B cell (primary cell): ENCODE results near the gene ABCA6. TPM values are rescaled to one million over a fixed set of nuclear protein-coding genes. Genes with fewer than 3 reads are reported as not detected.

Experiments used
- ATAC-seq: fragments of 200-7000 bp; cut with Tn5 transposase; one replicate; pipeline ENCODE4 v1.10.0; 2021; ENCODE audit warnings: low read depth, mild to moderate bottlenecking, moderate number of reproducible peaks, moderate library complexity
- CTCF ChIA-PET: fragments of 350-600 bp; sonication (Branson Sonifier 250); formaldehyde crosslinking; loops from one replicate; lab custom pipeline; 2021; ENCODE audit warnings: antibody characterized with exemption, inconsistent platforms; lab: Charles Lee
- POLR2A ChIA-PET: fragments of 350-600 bp; sonication (Branson Sonifier 250); formaldehyde crosslinking; loops from one replicate; lab custom pipeline; 2021; ENCODE audit warnings: antibody characterized with exemption; lab: Charles Lee
- DNase-seq: peaks from one replicate; pipeline ENCODE4 v3.0.0; 2013
- H2AFZ ChIP-seq: 2 replicates; pipeline ENCODE4 v1.6.1; 2012; ENCODE audit warnings: mild to moderate bottlenecking, low read depth, low read length; ENCODE audit not compliant: insufficient read depth, poor library complexity, severe bottlenecking
- H3K27ac ChIP-seq, 2 donors: 1 replicate in 1 of 2; 2 replicates in 1 of 2; pipeline ENCODE4 v1.5.1; 2012 to 2013; ENCODE audit warnings: low read length in 2 of 2, mild to moderate bottlenecking in 2 of 2, moderate library complexity in 1 of 2
- H3K27me3 ChIP-seq, 4 experiments: fragments of 200-600 bp in 1 of 4; sonication (generic) in 1 of 4; replicated peaks in 1 of 4; 1 replicate in 2 of 4; 2 replicates in 2 of 4; pipeline versions ENCODE4 v1.6.1 to v1.7.0; 2013 to 2016; ENCODE audit warnings: low read length in 3 of 4, mild to moderate bottlenecking in 2 of 4, mixed read lengths in 1 of 4, moderate library complexity in 1 of 4; ENCODE audit not compliant: insufficient read depth in 4 of 4, control insufficient read depth in 3 of 4; ENCODE audit errors: control extremely low read depth in 1 of 4
- H3K36me3 ChIP-seq, 2 experiments: replicated peaks in 1 of 2; 1 replicate in 1 of 2; 2 replicates in 1 of 2; pipeline versions ENCODE4 v1.6.1 to v1.7.1; 2013; ENCODE audit warnings: low read length in 1 of 2; ENCODE audit not compliant: insufficient read depth in 2 of 2, control insufficient read depth in 1 of 2; ENCODE audit errors: control extremely low read depth in 1 of 2, extremely low read depth in 1 of 2
- H3K4me1 ChIP-seq, 2 donors: fragments of 200-600 bp in 1 of 2; sonication (generic) in 1 of 2; 1 replicate in 1 of 2; 2 replicates in 1 of 2; pipeline versions ENCODE4 v1.5.1 to v1.6.1; 2013 to 2017; ENCODE audit warnings: low read length in 2 of 2; ENCODE audit not compliant: control insufficient read depth in 2 of 2, insufficient read depth in 2 of 2
- H3K4me2 ChIP-seq: replicated peaks from 2 replicates; pipeline ENCODE3; 2012; ENCODE audit warnings: mild to moderate bottlenecking, low read depth, low read length; ENCODE audit not compliant: poor library complexity, severe bottlenecking
- H3K4me3 ChIP-seq, 5 experiments: fragments of 200-600 bp in 1 of 5; sonication (generic) in 1 of 5; 1 replicate in 3 of 5; 2 replicates in 2 of 5; pipeline versions ENCODE4 v1.5.1 to v1.7.0; 2011 to 2016; ENCODE audit warnings: low read length in 4 of 5, mild to moderate bottlenecking in 4 of 5, low read depth in 2 of 5, control low read depth in 1 of 5, moderate library complexity in 1 of 5; ENCODE audit not compliant: insufficient read depth in 1 of 5; ENCODE audit errors: control extremely low read depth in 1 of 5, extremely low read depth in 1 of 5
- H3K79me2 ChIP-seq: fragments of 200-600 bp; sonication (generic); one replicate; pipeline ENCODE4 v1.6.0; 2016; ENCODE audit warnings: low read length; ENCODE audit not compliant: control insufficient read depth, insufficient read depth
- H3K9ac ChIP-seq: fragments of 200-600 bp; sonication (generic); 2 replicates; pipeline ENCODE4 v1.6.1; 2017; ENCODE audit warnings: mild to moderate bottlenecking, low read length, moderate library complexity
- H3K9me3 ChIP-seq, 3 donors: one replicate each; pipeline versions ENCODE4 v1.6.1 to v1.7.1; 2013; ENCODE audit warnings: low read length in 2 of 3; ENCODE audit not compliant: control insufficient read depth in 2 of 3, insufficient read depth in 1 of 3; ENCODE audit errors: control extremely low read depth in 1 of 3
- H4K20me1 ChIP-seq: 2 replicates; pipeline ENCODE4 v1.6.0; 2012; ENCODE audit warnings: mild to moderate bottlenecking, low read length; ENCODE audit not compliant: insufficient read depth, control insufficient read depth, poor library complexity, severe bottlenecking
- H3K27ac Mint-ChIP-seq: one replicate; pipeline ENCODE4 v1.8.0; 2021; ENCODE audit warnings: mixed read lengths
- H3K27me3 Mint-ChIP-seq: one replicate; pipeline ENCODE4 v1.8.0; 2021; ENCODE audit warnings: mixed read lengths
- H3K4me1 Mint-ChIP-seq: one replicate; pipeline ENCODE4 v1.8.0; 2021; ENCODE audit warnings: mixed read lengths
- H3K4me3 Mint-ChIP-seq: one replicate; pipeline ENCODE4 v1.8.0; 2021; ENCODE audit warnings: mixed read lengths
- H3K9me3 Mint-ChIP-seq: one replicate; pipeline ENCODE4 v1.8.0; 2022; ENCODE audit warnings: mixed read lengths; ENCODE audit not compliant: insufficient read depth
- EZH2 ChIP-seq: IDR thresholded peaks from 2 replicates; pipeline ENCODE4 v1.6.1; 2012; ENCODE audit warnings: borderline replicate concordance, low read depth, mild to moderate bottlenecking, moderate library complexity, low read length; ENCODE audit not compliant: insufficient read depth, poor library complexity, severe bottlenecking
- WGBS: methylation state at CpG from one replicate; pipeline ENCODE4 v1.1.5; 2013; ENCODE audit warnings: missing lambda C conversion rate; ENCODE audit not compliant: insufficient coverage; 5-methylcytosine and 5-hydroxymethylcytosine counted together
- intact Hi-C: fragments of 100-400 bp; cut with micrococcal nuclease; formaldehyde crosslinking; loops from one replicate; pipeline ENCODE4 v1.10.0; 2022
- polyA plus RNA-seq: library from polyadenylated mRNA; depleted of rRNA; stranded (reverse); fragments of >200 nt; gene quantifications from 2 replicates; pipeline ENCODE4 v1.2.3, GENCODE V29; 2012
- total RNA-seq, 2 donors: library from RNA; stranded (reverse); fragments of 120-200 nt in 1 of 2; gene quantifications; 1 replicate in 1 of 2; 2 replicates in 1 of 2; pipeline versions ENCODE4 v1.2.3 to v1.2.4, GENCODE V29; 2013 to 2022
- TF ChIP-seq, protein P1 (sequence below): fragments of 200-600 bp; IDR thresholded peaks from one replicate; pipeline ENCODE4 v1.8.0; 2022; ENCODE audit warnings: antibody characterized with exemption, mild to moderate bottlenecking

The ABCA6 gene
- total and polyA plus RNA-seq, 2 donors (not counting 1 experiment from before 2014, with no cell fraction given) = 0.18 to 1.4 TPM

GRCh38 chr17:69047368-69048263, 94.1 kb downstream of the ABCA6 start:
- no peak overlapping the region for H3K27ac ChIP-seq
- Mint-ChIP-seq H3K4me1 (no peaks in the 10 kb centered on the region), H3K9me3 (no peaks in the 10 kb centered on the region), H3K4me3 (no peak overlapping the region), H3K27me3 (no peaks in the 10 kb centered on the region), H3K27ac (no peak overlapping the region)
- ATAC-seq = no peak
- WGBS = 52% methylated on average over 2 of the region's 3 CpGs
- H3K4me2 ChIP-seq = no peak overlapping the region
- no peak for DNase-seq
- no peaks in the 10 kb centered on the region for H3K27me3 ChIP-seq
- no peak overlapping the region for H2AFZ ChIP-seq
- no peaks in the 10 kb centered on the region for H3K36me3 ChIP-seq
- CTCF ChIA-PET = no interaction called here
- H4K20me1 ChIP-seq = no peaks in the 10 kb centered on the region
- intact Hi-C loops = no loop called here
- POLR2A ChIA-PET = no interaction called here
- H3K79me2 ChIP-seq = no peaks in the 10 kb centered on the region
- TF ChIP-seq, protein P1, sequence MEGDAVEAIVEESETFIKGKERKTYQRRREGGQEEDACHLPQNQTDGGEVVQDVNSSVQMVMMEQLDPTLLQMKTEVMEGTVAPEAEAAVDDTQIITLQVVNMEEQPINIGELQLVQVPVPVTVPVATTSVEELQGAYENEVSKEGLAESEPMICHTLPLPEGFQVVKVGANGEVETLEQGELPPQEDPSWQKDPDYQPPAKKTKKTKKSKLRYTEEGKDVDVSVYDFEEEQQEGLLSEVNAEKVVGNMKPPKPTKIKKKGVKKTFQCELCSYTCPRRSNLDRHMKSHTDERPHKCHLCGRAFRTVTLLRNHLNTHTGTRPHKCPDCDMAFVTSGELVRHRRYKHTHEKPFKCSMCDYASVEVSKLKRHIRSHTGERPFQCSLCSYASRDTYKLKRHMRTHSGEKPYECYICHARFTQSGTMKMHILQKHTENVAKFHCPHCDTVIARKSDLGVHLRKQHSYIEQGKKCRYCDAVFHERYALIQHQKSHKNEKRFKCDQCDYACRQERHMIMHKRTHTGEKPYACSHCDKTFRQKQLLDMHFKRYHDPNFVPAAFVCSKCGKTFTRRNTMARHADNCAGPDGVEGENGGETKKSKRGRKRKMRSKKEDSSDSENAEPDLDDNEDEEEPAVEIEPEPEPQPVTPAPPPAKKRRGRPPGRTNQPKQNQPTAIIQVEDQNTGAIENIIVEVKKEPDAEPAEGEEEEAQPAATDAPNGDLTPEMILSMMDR = no peak
- TF ChIP-seq EZH2 = no peak
- no peak overlapping the region for H3K4me3 ChIP-seq
- H3K9me3 ChIP-seq = no peaks in the 10 kb centered on the region
- H3K4me1 ChIP-seq = no peaks in the 10 kb centered on the region
- H3K9ac ChIP-seq = no peak overlapping the region

- H4K20me1 ChIP-seq = no peaks in the 10 kb centered on the region
- Mint-ChIP-seq H3K9me3 (no peaks in the 10 kb centered on the region), H3K4me1 (no peaks in the 10 kb centered on the region), H3K27me3 (no peaks in the 10 kb centered on the region), H3K27ac (no peak overlapping the region), H3K4me3 (no peak overlapping the region)
- ChIA-PET POLR2A (no interaction called here), CTCF (no interaction called here)
- no peaks in the 10 kb centered on the region for H3K27me3 ChIP-seq
- no peak overlapping the region for H3K4me3 ChIP-seq
- WGBS = no CpG with 5 or more reads among the region's 4 CpGs
- no peak overlapping the region for H3K27ac ChIP-seq
- H3K9ac ChIP-seq = no peak overlapping the region
- no peaks in the 10 kb centered on the region for H3K9me3 ChIP-seq
- no peaks in the 10 kb centered on the region for H3K79me2 ChIP-seq
- no peak overlapping the region for H3K4me2 ChIP-seq
- intact Hi-C loops = no loop called here
- no peak for DNase-seq
- no peaks in the 10 kb centered on the region for H3K36me3 ChIP-seq
- H3K4me1 ChIP-seq = no peaks in the 10 kb centered on the region
- TF ChIP-seq, protein P1 = no peak
- TF ChIP-seq EZH2 = no peak
- no peak for ATAC-seq
- H2AFZ ChIP-seq = no peak overlapping the region
Observed at GRCh38 chr17:69046121-69046807, 95.4 kb downstream of the ABCA6 start.
